SK-N-SH (cell line): ENCODE data around the gene HBG2.

Experiments used
- CTCF ChIP-seq: fragments of 200-600 bp; sonication (generic); IDR thresholded peaks from 2 replicates; pipeline ENCODE4 v1.6.1; 2017; ENCODE audit warnings: antibody characterized with exemption, mild to moderate bottlenecking, moderate library complexity
- EZH2phosphoT487 ChIP-seq: fragments of 200-600 bp; sonication (generic); IDR thresholded peaks from 2 replicates; pipeline ENCODE4 v1.6.1; 2017; ENCODE audit warnings: low read depth, mixed run types, mild to moderate bottlenecking, antibody characterized with exemption, moderate library complexity, borderline replicate concordance
- SIN3A ChIP-seq: IDR thresholded peaks from 2 replicates; pipeline ENCODE4 v1.6.1; 2012; ENCODE audit warnings: low read depth, mild to moderate bottlenecking, low read length, moderate library complexity, borderline replicate concordance
- TAF1 ChIP-seq: IDR thresholded peaks from 2 replicates; pipeline ENCODE4 v1.6.1; 2012; ENCODE audit warnings: low read depth, mild to moderate bottlenecking, low read length, moderate library complexity, borderline replicate concordance
- USF1 ChIP-seq: IDR thresholded peaks from 2 replicates; pipeline ENCODE4 v1.4.0; 2012; ENCODE audit warnings: low read depth, borderline replicate concordance

- TF ChIP-seq EZH2phosphoT487 (no peak), CTCF (no peak), TAF1 (no peak), USF1 (no peak), SIN3A (no peak)
Observed at GRCh38 chr11:5274395-5274794, 19.8 kb upstream of the HBG2 start.
